HG03025 (cell line): ENCODE results near the gene ZNF830.
"Not testable (repeated sequence)": the region's sequence is repeated elsewhere in the genome, so short reads cannot be mapped to it uniquely, and the experiment has no call there.

Experiments
- ATAC-seq: cut with Tn5 transposase; IDR thresholded peaks from one replicate; pipeline ENCODE4 v1.9.1; 2021; ENCODE audit warnings: mild to moderate bottlenecking, moderate library complexity; ENCODE audit not compliant: unreplicated experiment, low FRiP score

The ZNF830 gene

GRCh38 chr17:34961093-34961911, at the start of gene ZNF830, which contains the start of gene CCT6B:
TSS of gene ZNF830 (plus strand) at chr17:34961540. CDS start at chr17:34961567, 27 bp downstream.
TSS of gene CCT6B (minus strand) at chr17:34961460. CDS start at chr17:34961393, 67 bp downstream.
- peak; percentile 83 for ATAC-seq

GRCh38 chr17:34913001-34913400, 48.3 kb upstream of the ZNF830 start:
- no peak for ATAC-seq

GRCh38 chr17:34916120-34916519, 45.2 kb upstream of the ZNF830 start:
- no peak for ATAC-seq

GRCh38 chr17:34917381-34917780, 44.0 kb upstream of the ZNF830 start:
- no peak for ATAC-seq

GRCh38 chr17:34920676-34921075, 40.7 kb upstream of the ZNF830 start:
- ATAC-seq, result no peak

- ATAC-seq, result no peak
Measured at GRCh38 chr17:34926661-34927060, 34.7 kb upstream of the ZNF830 start.

- no peak for ATAC-seq
Measured at GRCh38 chr17:34930283-34930682, 31.1 kb upstream of the ZNF830 start.

GRCh38 chr17:34950780-34951179, 10.6 kb upstream of the ZNF830 start:
- ATAC-seq, result not testable (repeated sequence)

GRCh38 chr17:34958438-34958837, 2.9 kb upstream of the ZNF830 start:
- no peak for ATAC-seq

GRCh38 chr17:34974179-34974578, 12.8 kb downstream of the ZNF830 start:
- no peak for ATAC-seq

GRCh38 chr17:34974794-34975785, 13.8 kb downstream of the ZNF830 start:
- no peak for ATAC-seq

GRCh38 chr17:34979153-34979552, 17.8 kb downstream of the ZNF830 start:
- ATAC-seq, result no peak

GRCh38 chr17:34979650-34980352, 18.5 kb downstream of the ZNF830 start:
- no peak for ATAC-seq

- peak; percentile 72 for ATAC-seq
Measured at GRCh38 chr17:34980353-34980680, 19.0 kb downstream of the ZNF830 start, which contains the start of gene LIG3. TSS of gene LIG3 (plus strand) at chr17:34980512. CDS start at chr17:34983006, 2,494 bp downstream.

GRCh38 chr17:34980681-34981537, 19.6 kb downstream of the ZNF830 start:
- ATAC-seq, result peak; percentile 76

GRCh38 chr17:34981538-34982241, 20.4 kb downstream of the ZNF830 start:
- ATAC-seq, result no peak

GRCh38 chr17:34987232-34987631, 25.9 kb downstream of the ZNF830 start:
- ATAC-seq, result no peak

- ATAC-seq, result no peak
Measured at GRCh38 chr17:34988644-34989043, 27.3 kb downstream of the ZNF830 start.

- ATAC-seq, result no peak
Measured at GRCh38 chr17:34989473-34989872, 28.1 kb downstream of the ZNF830 start.
